Ishikawa (cell line): ENCODE results near the gene AATK.

Experiments used
- CEBPB ChIP-seq: IDR thresholded peaks from 2 replicates; pipeline ENCODE4 v1.6.1; 2012
- CREB1 ChIP-seq: IDR thresholded peaks from 2 replicates; pipeline ENCODE4 v1.6.1; 2012; ENCODE audit warnings: low read depth
- RAD21 ChIP-seq: IDR thresholded peaks from 2 replicates; pipeline ENCODE4 v1.6.1; 2012; ENCODE audit warnings: low read depth
- REST ChIP-seq: IDR thresholded peaks from 2 replicates; pipeline ENCODE4 v1.6.1; 2012; ENCODE audit warnings: low read depth, mild to moderate bottlenecking
- TCF12 ChIP-seq: IDR thresholded peaks from 2 replicates; pipeline ENCODE4 v1.6.1; 2012; ENCODE audit warnings: low read depth

GRCh38 chr17:81148986-81149533, 17.0 kb downstream of the AATK start:
- TF ChIP-seq TCF12 (no peak), CEBPB (no peak), REST (no peak), CREB1 (no peak), RAD21 (no peak)
